ENCODE measurements around the gene ZNF784.

DNA sequence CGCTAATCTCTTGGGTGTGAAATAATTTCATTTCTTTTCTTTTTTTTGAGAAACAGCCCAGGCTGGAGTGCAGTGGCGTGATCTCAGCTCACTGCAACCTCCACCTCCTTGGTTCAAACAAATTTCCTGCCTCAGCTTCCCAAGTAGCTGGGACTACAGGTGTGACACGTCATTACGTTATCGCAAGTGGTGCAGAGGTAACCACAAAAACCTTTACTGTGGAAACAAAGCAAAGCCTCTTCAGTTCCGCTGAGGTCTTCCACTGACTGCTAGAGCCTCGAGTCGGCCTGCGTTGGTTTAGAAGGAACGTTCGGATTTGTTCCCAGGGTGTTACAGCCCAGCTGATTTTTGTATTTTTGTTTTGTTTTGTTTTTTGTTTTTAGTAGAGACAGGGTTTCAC lies 2.0 kb upstream of the ZNF784 start:
- no peak for TF ChIP-seq POLR2A (IDR thresholded peaks at IDR 0.05)
- TF ChIP-seq, protein P1, sequence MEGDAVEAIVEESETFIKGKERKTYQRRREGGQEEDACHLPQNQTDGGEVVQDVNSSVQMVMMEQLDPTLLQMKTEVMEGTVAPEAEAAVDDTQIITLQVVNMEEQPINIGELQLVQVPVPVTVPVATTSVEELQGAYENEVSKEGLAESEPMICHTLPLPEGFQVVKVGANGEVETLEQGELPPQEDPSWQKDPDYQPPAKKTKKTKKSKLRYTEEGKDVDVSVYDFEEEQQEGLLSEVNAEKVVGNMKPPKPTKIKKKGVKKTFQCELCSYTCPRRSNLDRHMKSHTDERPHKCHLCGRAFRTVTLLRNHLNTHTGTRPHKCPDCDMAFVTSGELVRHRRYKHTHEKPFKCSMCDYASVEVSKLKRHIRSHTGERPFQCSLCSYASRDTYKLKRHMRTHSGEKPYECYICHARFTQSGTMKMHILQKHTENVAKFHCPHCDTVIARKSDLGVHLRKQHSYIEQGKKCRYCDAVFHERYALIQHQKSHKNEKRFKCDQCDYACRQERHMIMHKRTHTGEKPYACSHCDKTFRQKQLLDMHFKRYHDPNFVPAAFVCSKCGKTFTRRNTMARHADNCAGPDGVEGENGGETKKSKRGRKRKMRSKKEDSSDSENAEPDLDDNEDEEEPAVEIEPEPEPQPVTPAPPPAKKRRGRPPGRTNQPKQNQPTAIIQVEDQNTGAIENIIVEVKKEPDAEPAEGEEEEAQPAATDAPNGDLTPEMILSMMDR (IDR thresholded peaks at IDR 0.05), result no peak
